GM21515 (cell line): ENCODE measurements around the gene NXPH4.
A peak's percentile ranks its signal among the peaks of the same experiment; 100 is the strongest.

ENCODE experiments used
- ATAC-seq: cut with Tn5 transposase; IDR thresholded peaks from one replicate; pipeline ENCODE4 v1.9.1; 2021; ENCODE audit not compliant: unreplicated experiment

The NXPH4 gene

GRCh38 chr12:57218030-57218853 lies 1.6 kb downstream of the NXPH4 start:
- ATAC-seq = no peak

DNA sequence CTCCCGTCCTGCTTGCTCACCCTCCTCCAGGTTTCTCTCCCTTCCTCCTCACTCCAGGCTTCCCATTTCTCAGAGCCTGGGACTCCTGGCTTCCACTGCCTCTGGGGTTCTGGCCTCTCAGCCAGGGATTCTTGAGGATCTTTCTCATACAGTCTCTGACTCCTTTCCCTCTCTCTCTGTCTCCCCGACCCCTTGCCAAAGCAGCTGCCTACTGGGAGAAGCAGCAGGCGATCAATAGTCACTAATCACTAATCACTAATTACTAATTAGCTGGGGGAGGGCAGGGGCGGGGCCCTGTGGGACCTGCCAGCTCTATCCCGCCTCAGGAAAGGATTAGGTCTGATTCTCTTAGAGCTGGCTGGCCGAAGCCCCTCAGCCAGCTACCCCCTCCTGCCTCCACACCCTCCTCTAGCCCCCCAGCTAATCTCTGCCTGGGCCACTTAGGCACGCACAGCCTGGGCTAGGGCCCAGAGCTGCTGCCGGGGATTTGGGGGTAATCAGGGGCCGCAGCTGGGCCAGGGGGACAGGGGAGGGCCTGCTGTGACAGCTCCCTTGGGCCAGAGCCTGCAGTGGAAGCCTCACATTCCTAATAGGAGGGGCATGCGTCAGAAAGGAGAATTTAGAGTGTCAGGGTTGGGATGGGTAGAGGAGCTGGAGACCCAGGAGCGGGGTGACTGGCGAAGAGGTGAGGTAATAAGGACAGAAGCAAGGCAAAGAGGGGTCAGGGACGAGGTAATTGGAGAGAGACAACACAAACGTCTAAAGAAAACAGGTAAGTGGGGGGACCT lies 2.8 kb downstream of the NXPH4 start:
- ATAC-seq = no peak

GRCh38 chr12:57219993-57220754 lies 3.6 kb downstream of the NXPH4 start:
- no peak for ATAC-seq

DNA sequence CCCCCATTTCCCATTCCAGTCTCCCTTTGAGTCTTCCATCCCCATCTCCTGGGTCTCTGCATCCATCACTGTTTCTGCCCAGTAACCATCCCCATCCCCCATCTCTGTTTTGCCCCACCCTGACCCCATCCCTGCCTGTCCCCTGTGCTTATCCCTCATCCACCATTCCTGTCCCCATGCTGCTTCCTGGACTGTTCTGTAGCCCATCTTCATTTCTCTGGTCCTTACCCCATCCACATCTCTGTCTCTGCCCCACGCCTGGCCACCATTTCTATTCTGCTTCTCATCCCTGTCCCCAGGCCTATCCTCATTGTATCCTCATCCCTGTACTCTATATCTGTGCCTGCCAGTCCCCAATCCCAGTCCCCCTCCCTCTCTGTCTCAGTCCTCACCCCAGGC lies 4.2 kb downstream of the NXPH4 start:
- no peak for ATAC-seq

- no peak for ATAC-seq
Observed at GRCh38 chr12:57221169-57221917, 4.7 kb downstream of the NXPH4 start.

DNA sequence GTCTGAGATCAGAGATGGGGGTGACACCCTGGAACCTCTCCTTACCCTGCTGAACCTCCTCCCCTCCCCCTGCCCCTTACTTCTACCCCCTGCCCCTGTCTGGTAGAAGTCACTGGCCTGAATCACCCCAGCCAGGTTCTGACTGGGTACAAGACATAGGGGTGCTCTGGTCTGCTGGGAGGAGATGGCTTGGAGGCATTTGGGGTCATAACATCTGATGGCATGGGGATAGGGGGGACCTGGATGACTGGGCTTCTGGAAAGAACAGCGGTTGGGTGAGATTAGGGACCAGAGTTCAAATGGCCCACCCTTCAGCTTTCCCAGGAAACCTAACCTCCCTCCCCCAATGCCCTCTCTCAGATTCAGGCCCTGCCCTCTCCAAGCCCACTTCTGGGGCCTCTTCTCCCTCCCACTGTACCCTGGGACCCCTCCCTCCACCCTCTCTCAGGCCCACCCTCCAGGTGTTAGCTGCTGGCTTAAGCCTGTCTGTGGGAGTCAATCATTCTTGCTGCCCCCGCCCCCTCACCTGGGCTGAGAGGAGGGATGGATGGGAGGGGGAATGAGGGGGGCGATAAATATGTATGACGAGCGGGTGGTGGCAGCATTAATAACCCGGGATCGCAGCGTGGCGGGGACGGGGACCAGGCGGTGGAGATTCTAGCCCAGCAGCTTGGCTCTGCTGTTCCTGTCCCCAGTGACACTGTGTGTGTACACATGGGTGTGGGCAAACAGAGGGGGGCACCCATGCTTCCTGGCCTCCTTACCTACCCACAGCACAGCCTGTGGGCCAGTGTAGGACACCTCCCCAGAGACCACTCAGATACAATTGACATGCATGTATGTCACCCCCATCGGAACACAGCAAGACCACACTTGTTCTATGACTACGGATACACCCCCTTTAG lies 5.9 kb downstream of the NXPH4 start:
- no peak for ATAC-seq

GRCh38 chr12:57223191-57224165 lies 6.9 kb downstream of the NXPH4 start:
- ATAC-seq = no peak

DNA sequence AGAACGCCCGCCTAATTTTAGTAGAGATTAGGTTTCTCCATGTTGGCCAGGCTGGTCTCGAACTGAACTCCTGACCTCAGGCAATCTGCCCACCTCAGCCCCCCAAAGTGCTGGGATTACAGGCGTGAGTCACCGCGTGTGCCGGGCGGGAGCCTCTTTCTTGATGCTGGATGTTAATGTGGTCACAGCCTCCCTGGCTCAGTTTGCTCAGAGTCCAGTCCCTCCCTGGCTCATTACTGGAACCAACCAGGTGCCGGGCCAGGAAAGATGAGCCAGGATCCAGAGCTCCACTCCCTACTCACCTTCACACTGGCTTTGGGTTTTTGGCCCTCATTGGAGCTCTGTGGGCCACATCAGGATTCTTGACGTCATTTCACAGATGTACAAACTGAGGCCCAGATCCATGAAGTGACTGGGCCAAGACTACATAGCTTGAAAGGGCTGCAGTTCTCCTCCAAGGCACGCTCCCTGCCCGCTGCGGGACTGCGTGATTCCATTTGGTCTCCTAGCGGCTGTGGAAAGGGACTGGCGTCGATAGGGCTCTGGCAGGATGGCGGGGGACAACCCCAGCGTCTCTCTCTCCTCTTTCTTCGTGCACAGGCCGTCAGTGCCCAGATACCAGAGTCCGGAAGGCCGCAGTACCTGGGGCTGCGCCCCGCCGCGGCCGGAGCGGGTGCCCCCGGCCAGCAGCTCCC lies 7.8 kb downstream of the NXPH4 start:
- no peak for ATAC-seq

DNA sequence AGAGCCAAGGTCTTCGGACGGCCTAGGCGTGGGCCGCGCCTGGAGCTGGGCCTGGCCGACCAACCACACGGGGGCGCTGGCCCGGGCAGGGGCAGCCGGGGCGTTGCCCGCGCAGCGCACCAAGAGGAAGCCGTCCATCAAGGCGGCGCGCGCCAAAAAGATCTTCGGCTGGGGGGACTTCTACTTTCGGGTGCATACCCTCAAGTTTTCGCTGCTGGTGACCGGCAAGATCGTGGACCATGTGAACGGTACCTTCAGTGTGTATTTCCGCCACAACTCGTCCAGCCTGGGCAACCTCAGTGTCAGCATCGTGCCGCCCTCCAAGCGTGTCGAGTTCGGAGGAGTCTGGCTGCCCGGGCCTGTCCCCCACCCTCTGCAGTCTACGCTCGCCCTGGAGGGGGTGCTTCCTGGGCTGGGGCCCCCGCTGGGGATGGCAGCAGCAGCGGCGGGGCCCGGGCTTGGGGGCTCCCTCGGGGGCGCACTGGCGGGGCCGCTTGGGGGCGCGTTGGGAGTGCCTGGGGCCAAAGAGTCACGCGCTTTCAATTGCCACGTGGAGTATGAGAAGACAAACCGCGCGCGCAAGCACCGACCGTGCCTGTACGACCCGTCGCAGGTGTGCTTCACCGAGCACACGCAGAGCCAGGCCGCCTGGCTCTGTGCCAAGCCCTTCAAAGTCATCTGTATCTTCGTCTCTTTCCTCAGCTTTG lies 8.5 kb downstream of the NXPH4 start:
- no peak for ATAC-seq

GRCh38 chr12:57225680-57226210 lies 9.2 kb downstream of the NXPH4 start:
- no peak for ATAC-seq

GRCh38 chr12:57226588-57227314 lies 10.2 kb downstream of the NXPH4 start:
- ATAC-seq = no peak

DNA sequence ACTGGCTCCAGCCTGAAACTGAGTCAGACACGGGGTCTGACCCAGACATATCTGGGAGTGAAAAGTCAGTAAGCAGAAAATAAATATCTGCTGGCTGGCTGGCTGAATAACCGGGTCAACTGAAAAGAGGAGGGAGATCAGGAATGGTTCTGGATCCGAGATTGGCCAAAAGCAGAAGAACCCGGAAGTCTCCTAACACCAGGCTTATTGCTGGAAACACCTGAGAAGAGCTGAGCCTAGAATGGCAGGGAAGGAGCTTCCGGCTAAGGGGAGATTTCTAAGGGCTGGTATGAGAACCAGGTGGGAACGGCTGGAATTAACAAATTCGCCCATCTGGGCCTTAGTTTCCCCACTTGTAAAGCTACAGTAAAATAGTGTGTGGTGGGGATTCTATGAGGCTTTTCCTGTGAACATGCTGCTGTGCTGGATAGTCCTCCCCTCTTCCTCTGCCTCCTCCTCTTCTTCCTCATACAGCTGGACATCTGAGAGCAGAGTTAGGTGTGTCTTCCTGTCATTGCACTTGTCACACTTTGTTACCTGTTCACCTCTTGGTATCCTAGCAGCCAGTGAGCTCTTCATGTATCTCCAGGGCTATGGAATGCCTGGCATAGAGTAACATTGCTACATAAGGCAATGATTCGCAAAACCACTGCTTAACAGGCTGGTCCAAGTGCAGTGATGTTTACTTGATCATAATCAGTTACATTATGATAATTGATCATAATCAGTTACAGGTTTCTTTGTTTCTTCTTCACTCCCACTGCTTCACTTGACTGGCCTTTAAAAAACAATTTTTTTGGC lies 10.9 kb downstream of the NXPH4 start:
- no peak for ATAC-seq

- ATAC-seq = no peak
Observed at GRCh38 chr12:57229046-57229633, 12.5 kb downstream of the NXPH4 start.

- peak; percentile 61 for ATAC-seq
Observed at GRCh38 chr12:57229634-57230380, 13.2 kb downstream of the NXPH4 start, which contains the start of gene SHMT2. TSS of gene SHMT2 (plus strand) at chr12:57229711. CDS start at chr12:57229779, 68 bp downstream.
